Neural progenitor cell (in vitro differentiated cells): ENCODE measurements around the gene C16orf46. TPM values are rescaled to one million over a fixed set of nuclear protein-coding genes. Genes with fewer than 3 reads are reported as not detected.

ENCODE experiments used
- DNase-seq: peaks from one replicate; pipeline ENCODE4 v3.0.0-alpha.2; 2016; ENCODE audit warnings: low spot score
- H2AFZ ChIP-seq: fragments of 200-600 bp; sonication (generic); replicated peaks from 2 replicates; pipeline ENCODE4 v1.6.1; 2016; ENCODE audit warnings: antibody characterized with exemption
- H3F3A ChIP-seq: fragments of 200-600 bp; sonication (generic); 2 replicates; pipeline ENCODE4 v1.6.1; 2016; ENCODE audit warnings: antibody characterized with exemption, low read depth
- H3K27ac ChIP-seq: fragments of 200-600 bp; sonication (generic); 2 replicates; pipeline ENCODE4 v1.5.1; 2016; ENCODE audit warnings: mild to moderate bottlenecking
- H3K27me3 ChIP-seq: fragments of 200-600 bp; sonication (generic); 2 replicates; pipeline ENCODE4 v1.6.1; 2016; ENCODE audit warnings: mild to moderate bottlenecking, moderate library complexity
- H3K36me3 ChIP-seq: fragments of 200-600 bp; sonication (generic); 2 replicates; pipeline ENCODE4 v1.5.1; 2016
- H3K4me1 ChIP-seq: fragments of 200-600 bp; sonication (generic); 2 replicates; pipeline ENCODE4 v1.6.1; 2016; ENCODE audit warnings: mixed run types
- H3K4me2 ChIP-seq: fragments of 200-600 bp; sonication (generic); 2 replicates; pipeline ENCODE4 v1.6.1; 2016
- H3K4me3 ChIP-seq: fragments of 200-600 bp; sonication (generic); 2 replicates; pipeline ENCODE4 v1.5.1; 2016
- H3K79me2 ChIP-seq: fragments of 200-600 bp; sonication (generic); 2 replicates; pipeline ENCODE4 v1.6.1; 2016; ENCODE audit warnings: low read depth
- H3K9ac ChIP-seq: fragments of 200-600 bp; sonication (generic); 2 replicates; pipeline ENCODE4 v1.6.1; 2016
- H3K9me3 ChIP-seq: fragments of 200-600 bp; sonication (generic); 2 replicates; pipeline ENCODE4 v1.5.1; 2016; ENCODE audit warnings: low read depth
- H4K20me1 ChIP-seq: fragments of 200-600 bp; sonication (generic); 2 replicates; pipeline ENCODE4 v1.6.1; 2016; ENCODE audit warnings: low read depth
- H3K27ac Mint-ChIP-seq: 3 replicates; pipeline ENCODE4 v1.8.0; 2021; ENCODE audit warnings: mixed read lengths
- H3K27me3 Mint-ChIP-seq: 2 replicates; pipeline ENCODE4 v1.8.0; 2022; ENCODE audit warnings: low read depth, mild to moderate bottlenecking, inconsistent platforms, moderate library complexity, mixed read lengths; ENCODE audit not compliant: insufficient read depth
- H3K36me3 Mint-ChIP-seq: 3 replicates; pipeline ENCODE4 v1.8.0; 2021; ENCODE audit warnings: mixed read lengths
- H3K4me1 Mint-ChIP-seq: 3 replicates; pipeline ENCODE4 v1.8.0; 2021; ENCODE audit warnings: mixed read lengths
- H3K4me3 Mint-ChIP-seq: 3 replicates; pipeline ENCODE4 v1.8.0; 2021; ENCODE audit warnings: mild to moderate bottlenecking, moderate library complexity, mixed read lengths
- H3K9me3 Mint-ChIP-seq: 3 replicates; pipeline ENCODE4 v1.8.0; 2020; ENCODE audit warnings: mixed read lengths
- EZH2 ChIP-seq: fragments of 200-600 bp; sonication (generic); IDR thresholded peaks from 2 replicates; pipeline ENCODE4 v1.6.1; 2017; ENCODE audit warnings: antibody characterized with exemption, mild to moderate bottlenecking, moderate library complexity
- EZH2phosphoT487 ChIP-seq: fragments of 200-600 bp; sonication (generic); IDR thresholded peaks from 2 replicates; pipeline ENCODE4 v1.6.1; 2017; ENCODE audit warnings: antibody characterized with exemption
- total RNA-seq: library from RNA; depleted of rRNA; stranded (reverse); fragments of >200 nt; gene quantifications from 2 replicates; pipeline ENCODE4 v1.2.3, GENCODE V29; 2015; ENCODE audit warnings: low replicate concordance
- TF ChIP-seq, protein P1 (sequence below): fragments of 200-600 bp; sonication (generic); IDR thresholded peaks from 2 replicates; pipeline ENCODE4 v1.5.1; 2017; ENCODE audit warnings: antibody characterized with exemption, mild to moderate bottlenecking

Gene C16orf46
- total RNA-seq, 1 donor from 2014 or later: 1.7 TPM

DNA sequence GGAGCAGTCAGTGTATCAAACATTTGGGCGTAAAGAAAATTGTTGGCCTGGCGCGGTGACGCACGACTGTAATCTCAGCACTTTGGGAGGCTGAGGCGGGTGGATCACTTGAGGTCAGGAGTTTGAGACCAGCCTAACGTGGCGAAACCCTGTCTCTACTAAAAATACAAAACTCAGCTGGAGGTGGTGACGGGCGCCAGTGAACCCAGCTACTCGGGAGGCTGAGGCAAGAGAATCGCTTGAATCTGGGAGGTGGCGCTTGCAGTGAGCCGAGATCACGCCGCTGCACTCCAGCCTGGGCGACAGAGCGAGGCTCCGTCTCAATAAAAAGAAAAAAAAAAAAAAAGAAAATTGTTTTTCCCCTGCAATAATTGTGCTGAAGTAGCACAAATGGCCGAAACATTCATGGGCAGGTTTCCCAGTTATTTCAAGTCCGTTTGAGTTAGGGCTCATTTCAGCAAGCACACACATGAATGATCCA is 17.8 kb upstream of the C16orf46 start:
- H3K4me3 ChIP-seq: peak overlapping the region; percentile 78
- H3K27ac Mint-ChIP-seq: no peak overlapping the region
- no peak overlapping the region for H2AFZ ChIP-seq
- TF ChIP-seq EZH2: no peak
- TF ChIP-seq, protein P1, sequence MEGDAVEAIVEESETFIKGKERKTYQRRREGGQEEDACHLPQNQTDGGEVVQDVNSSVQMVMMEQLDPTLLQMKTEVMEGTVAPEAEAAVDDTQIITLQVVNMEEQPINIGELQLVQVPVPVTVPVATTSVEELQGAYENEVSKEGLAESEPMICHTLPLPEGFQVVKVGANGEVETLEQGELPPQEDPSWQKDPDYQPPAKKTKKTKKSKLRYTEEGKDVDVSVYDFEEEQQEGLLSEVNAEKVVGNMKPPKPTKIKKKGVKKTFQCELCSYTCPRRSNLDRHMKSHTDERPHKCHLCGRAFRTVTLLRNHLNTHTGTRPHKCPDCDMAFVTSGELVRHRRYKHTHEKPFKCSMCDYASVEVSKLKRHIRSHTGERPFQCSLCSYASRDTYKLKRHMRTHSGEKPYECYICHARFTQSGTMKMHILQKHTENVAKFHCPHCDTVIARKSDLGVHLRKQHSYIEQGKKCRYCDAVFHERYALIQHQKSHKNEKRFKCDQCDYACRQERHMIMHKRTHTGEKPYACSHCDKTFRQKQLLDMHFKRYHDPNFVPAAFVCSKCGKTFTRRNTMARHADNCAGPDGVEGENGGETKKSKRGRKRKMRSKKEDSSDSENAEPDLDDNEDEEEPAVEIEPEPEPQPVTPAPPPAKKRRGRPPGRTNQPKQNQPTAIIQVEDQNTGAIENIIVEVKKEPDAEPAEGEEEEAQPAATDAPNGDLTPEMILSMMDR: no peak
- TF ChIP-seq EZH2phosphoT487: no peak
- H3F3A ChIP-seq: peaks cover 4% of the 10 kb centered on the region
- H4K20me1 ChIP-seq: peaks cover 34% of the 10 kb centered on the region
- H3K36me3 Mint-ChIP-seq: peaks cover 5% of the 10 kb centered on the region
- H3K9me3 Mint-ChIP-seq: no peaks in the 10 kb centered on the region
- peak overlapping the region; percentile 86 for H3K4me3 Mint-ChIP-seq
- H3K9me3 ChIP-seq: no peaks in the 10 kb centered on the region
- H3K4me1 ChIP-seq: no peaks in the 10 kb centered on the region
- H3K27ac ChIP-seq: no peak overlapping the region
- DNase-seq: no peak
- H3K36me3 ChIP-seq: peaks cover 6% of the 10 kb centered on the region
- peaks cover 14% of the 10 kb centered on the region for H3K4me1 Mint-ChIP-seq
- peak overlapping the region; percentile 12 for H3K9ac ChIP-seq
- peak overlapping the region; percentile 73 for H3K4me2 ChIP-seq
- no peaks in the 10 kb centered on the region for H3K27me3 ChIP-seq
- no peaks in the 10 kb centered on the region for H3K27me3 Mint-ChIP-seq
- peaks cover 55% of the 10 kb centered on the region for H3K79me2 ChIP-seq

DNA sequence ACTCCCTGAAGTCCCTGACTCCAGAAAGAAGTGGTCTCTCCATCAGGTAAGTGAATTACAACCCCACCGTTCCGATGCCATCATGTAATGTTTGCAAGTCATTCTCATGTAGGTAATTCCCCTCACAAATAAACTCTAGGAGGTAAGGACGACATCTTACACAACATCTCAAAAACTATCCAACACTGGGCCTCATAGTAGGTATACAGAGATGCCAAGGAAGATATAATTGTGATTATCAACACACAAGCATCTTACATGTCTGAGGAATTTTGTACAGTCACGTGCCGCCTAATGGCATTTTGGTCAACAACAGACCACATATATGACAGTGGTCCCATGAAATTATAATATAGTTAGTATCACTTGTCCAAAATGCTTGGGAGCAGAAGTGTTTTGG is 11.8 kb upstream of the C16orf46 start:
- Histone ChIP-seq H3K4me1 (no peaks in the 10 kb centered on the region), H4K20me1 (peaks cover 26% of the 10 kb centered on the region), H3K79me2 (peaks cover 75% of the 10 kb centered on the region), H3K9ac (no peak overlapping the region), H3K9me3 (no peaks in the 10 kb centered on the region), H3K36me3 (peaks cover 6% of the 10 kb centered on the region), H3K4me2 (no peak overlapping the region), H3F3A (no peaks in the 10 kb centered on the region), H3K4me3 (no peak overlapping the region), H2AFZ (no peak overlapping the region), H3K27me3 (no peaks in the 10 kb centered on the region), H3K27ac (no peak overlapping the region)
- Mint-ChIP-seq H3K27me3 (no peaks in the 10 kb centered on the region), H3K9me3 (no peaks in the 10 kb centered on the region), H3K27ac (no peak overlapping the region), H3K4me3 (no peak overlapping the region), H3K4me1 (no peaks in the 10 kb centered on the region), H3K36me3 (peaks cover 15% of the 10 kb centered on the region)
- DNase-seq: no peak
- no peak for TF ChIP-seq EZH2phosphoT487
- TF ChIP-seq, protein P1: no peak

DNA sequence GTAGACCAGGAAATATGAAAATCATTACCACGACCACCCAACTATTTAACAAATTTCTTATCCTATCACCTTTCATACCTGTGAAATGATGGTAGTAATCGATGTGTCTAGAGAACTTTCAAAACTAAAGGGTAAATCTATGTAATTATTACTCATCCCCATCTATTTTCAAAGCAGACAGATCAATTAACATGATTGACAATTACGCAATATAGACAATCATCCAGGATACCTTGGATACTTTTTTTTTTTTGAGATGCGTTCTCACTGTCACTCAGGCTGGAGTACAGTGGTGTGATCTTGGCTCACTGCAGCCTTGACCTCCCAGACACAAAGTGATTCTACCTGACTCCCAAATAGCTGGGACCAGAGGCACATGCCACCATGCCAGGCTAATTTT is 4.0 kb upstream of the C16orf46 start:
- Histone ChIP-seq H3F3A (peaks cover 30% of the 10 kb centered on the region), H3K4me3 (no peak overlapping the region), H4K20me1 (no peaks in the 10 kb centered on the region), H3K9me3 (no peaks in the 10 kb centered on the region), H3K79me2 (no peaks in the 10 kb centered on the region), H3K27me3 (no peaks in the 10 kb centered on the region), H3K36me3 (no peaks in the 10 kb centered on the region), H2AFZ (no peak overlapping the region), H3K4me1 (peaks cover 4% of the 10 kb centered on the region), H3K4me2 (no peak overlapping the region), H3K9ac (no peak overlapping the region), H3K27ac (no peak overlapping the region)
- Mint-ChIP-seq H3K27me3 (no peaks in the 10 kb centered on the region), H3K4me3 (no peak overlapping the region), H3K9me3 (no peaks in the 10 kb centered on the region), H3K36me3 (peaks cover 2% of the 10 kb centered on the region), H3K27ac (no peak overlapping the region), H3K4me1 (peaks cover 8% of the 10 kb centered on the region)
- no peak for DNase-seq
- TF ChIP-seq EZH2 (no peak), EZH2phosphoT487 (no peak)
- TF ChIP-seq, protein P1: no peak
